Aorta (tissue), 5 donors: Measurements from ENCODE around the gene EPC1. TPM values are rescaled to one million over a fixed set of nuclear protein-coding genes. Genes with fewer than 3 reads are reported as not detected.
"Not testable (repeated sequence)": the region's sequence is repeated elsewhere in the genome, so short reads cannot be mapped to it uniquely, and the experiment has no call there.

Experiments used
- ATAC-seq: fragments of 200-7000 bp; cut with Tn5 transposase; one replicate; pipeline ENCODE4 v1.9.1; 2022; ENCODE audit warnings: moderate library complexity; ENCODE audit not compliant: low FRiP score
- DNase-seq, 2 donors: peaks; one replicate each; pipeline ENCODE4 v3.0.0-alpha.2; 2020
- H3K27ac ChIP-seq, 2 donors: one replicate each; pipeline ENCODE4 v1.5.1; 2013; ENCODE audit warnings: low read length in 2 of 2, mild to moderate bottlenecking in 2 of 2, moderate library complexity in 2 of 2, control low read depth in 1 of 2, inconsistent platforms in 1 of 2, low read depth in 1 of 2
- H3K27me3 ChIP-seq, 2 donors: one replicate each; pipeline ENCODE4 v1.6.1; 2013; ENCODE audit warnings: control low read depth in 1 of 2, low read length in 1 of 2, mild to moderate bottlenecking in 1 of 2, moderate library complexity in 1 of 2; ENCODE audit not compliant: insufficient read depth in 2 of 2, control insufficient read depth in 1 of 2
- H3K36me3 ChIP-seq, 2 donors: one replicate each; pipeline ENCODE4 v1.6.1; 2013; ENCODE audit warnings: control low read depth in 1 of 2, low read length in 1 of 2, mild to moderate bottlenecking in 1 of 2; ENCODE audit not compliant: insufficient read depth in 2 of 2, control insufficient read depth in 1 of 2
- H3K4me1 ChIP-seq, 2 donors: one replicate each; pipeline ENCODE4 v1.6.1; 2013; ENCODE audit warnings: low read length in 2 of 2, control low read depth in 1 of 2, mild to moderate bottlenecking in 1 of 2, moderate library complexity in 1 of 2; ENCODE audit not compliant: insufficient read depth in 2 of 2, control insufficient read depth in 1 of 2
- H3K4me3 ChIP-seq, 2 donors: one replicate each; pipeline ENCODE4 v1.5.1; 2013; ENCODE audit warnings: low read length in 2 of 2, control low read depth in 1 of 2, mild to moderate bottlenecking in 1 of 2
- H3K9me3 ChIP-seq: one replicate; pipeline ENCODE4 v1.6.1; 2013; ENCODE audit warnings: mild to moderate bottlenecking, low read length; ENCODE audit not compliant: control insufficient read depth
- WGBS, 2 donors: extraction: QIAGEN DNeasy Blood & Tissue Kit; methylation state at CpG; one replicate each; pipeline ENCODE4 v1.1.7; 2013; 5-methylcytosine and 5-hydroxymethylcytosine counted together
- intact Hi-C, 2 donors: fragments of 100-400 bp; cut with DNase I; formaldehyde crosslinking; loops; one replicate each; pipeline versions ENCODE4 v1.14.2 to v1.15.0; 2022
- polyA plus RNA-seq, 2 donors: library from polyadenylated mRNA; stranded (reverse); fragments of 200-250 nt; gene quantifications; one replicate each; pipeline ENCODE4 v1.2.3, GENCODE V29; 2013
- total RNA-seq, 2 donors: library from RNA; stranded (reverse); fragmentation: NEBNext Ultra II Directional; extraction: Animal tissue kit (Norgen Biotek cat#: 25700); gene quantifications; one replicate each; pipeline ENCODE4 v1.2.1, GENCODE V29; 2021
- donor health status: healthy with polysubstance abuse.
- donor health status: Bipolar disorder and iron deficiency.
- donor health status: DM: no; HTN: no; CAD: no.
- donor health status: DM: no; HTN: no; CAD: no.
- donor health status: DM: yes; HTN: yes; CAD: no.

The EPC1 gene
- total and polyA plus RNA-seq, 4 donors, result 15.9 to 53.9 (median 32.1) TPM

GRCh38 chr10:32266979-32267378, 80.0 kb downstream of the EPC1 start:
- H3K4me1 ChIP-seq, result peaks cover 0 to 3% of the 10 kb centered on the region in 2 donors
- intact Hi-C loops, result no loop called here

GRCh38 chr10:32266566-32266965, 80.4 kb downstream of the EPC1 start:
- 99 to 100% methylated on average over 2 of the region's 2 CpGs for WGBS, 2 donors
- DNase-seq (no peak), ATAC-seq (no peak)
- no peaks in the 10 kb centered on the region for H3K27me3 ChIP-seq
- H3K4me3 ChIP-seq, result no peak overlapping the region
- no peak overlapping the region for H3K27ac ChIP-seq
- H3K9me3 ChIP-seq, result no peaks in the 10 kb centered on the region
- peaks cover 0 to 2% of the 10 kb centered on the region in 2 donors for H3K36me3 ChIP-seq
- H3K4me1 ChIP-seq, result peaks cover 0 to 3% of the 10 kb centered on the region in 2 donors
- intact Hi-C loops, result no loop called here

More at GRCh38 chr10:32266979-32267378, 80.0 kb downstream of the EPC1 start:
- no peaks in the 10 kb centered on the region for H3K9me3 ChIP-seq
- WGBS, 2 donors, result 77 to 84% methylated on average over 5 of the region's 5 CpGs
- H3K36me3 ChIP-seq, result peaks cover 0 to 2% of the 10 kb centered on the region in 2 donors
- no peak overlapping the region for H3K4me3 ChIP-seq
- no peak overlapping the region for H3K27ac ChIP-seq
- H3K27me3 ChIP-seq, result no peaks in the 10 kb centered on the region
- DNase-seq (no peak), ATAC-seq (no peak)

GRCh38 chr10:32265756-32266155, 81.2 kb downstream of the EPC1 start:
- DNase-seq, result no peak
- 88 to 90% methylated on average over 2 of the region's 2 CpGs for WGBS, 2 donors
- Histone ChIP-seq H3K4me3 (no peak overlapping the region), H3K27ac (no peak overlapping the region), H3K4me1 (peaks cover 0 to 3% of the 10 kb centered on the region in 2 donors), H3K36me3 (peaks cover 0 to 2% of the 10 kb centered on the region in 2 donors), H3K27me3 (no peaks in the 10 kb centered on the region), H3K9me3 (no peaks in the 10 kb centered on the region)
- intact Hi-C loops, result no loop called here
- no peak for ATAC-seq

DNA sequence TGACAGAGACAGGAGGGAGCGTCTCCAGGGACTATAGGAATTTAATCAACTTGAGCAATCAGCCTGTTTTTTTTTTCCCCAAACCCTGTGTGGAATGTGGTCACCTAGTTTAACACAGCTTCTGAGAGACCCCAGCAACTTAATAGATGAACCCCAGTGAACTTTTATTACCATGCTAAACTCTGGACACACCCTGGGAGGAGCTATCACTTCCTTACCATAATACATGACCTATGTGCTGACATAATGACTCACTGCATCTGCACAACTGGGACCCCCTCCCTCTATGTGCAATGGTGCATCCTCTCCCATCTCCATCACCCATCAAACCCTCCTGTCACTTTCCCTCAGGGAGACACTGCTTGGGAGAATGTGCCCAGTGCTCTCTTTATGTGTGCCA, 83.7 kb downstream of the EPC1 start:
- intact Hi-C loops, result no loop called here
- no peak for ATAC-seq
- WGBS, 2 donors, result 81 to 98% methylated on average over 1 of the region's 1 CpG

DNA sequence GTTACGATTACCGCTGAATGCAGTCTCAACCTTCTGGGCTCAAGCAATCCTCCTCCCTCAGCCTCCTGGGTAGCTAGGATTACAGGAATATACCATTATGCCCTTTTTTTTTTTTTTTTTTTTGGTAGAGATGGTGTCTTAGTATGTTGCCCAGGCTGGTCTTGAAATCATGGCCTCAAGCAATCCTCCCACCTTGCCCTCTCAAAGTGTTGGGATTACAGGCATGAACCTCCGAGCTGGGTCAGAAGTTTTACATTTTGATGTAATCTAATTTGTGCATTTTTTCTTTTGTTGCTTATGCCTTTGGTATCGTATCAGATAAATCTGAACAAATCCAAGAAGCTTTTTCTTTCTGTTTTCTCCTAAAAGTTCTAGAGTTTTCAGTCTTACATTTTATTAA, 87.4 kb downstream of the EPC1 start:
- WGBS, 2 donors, result 96% methylated on average over 4 of the region's 4 CpGs
- Histone ChIP-seq H3K27me3 (no peaks in the 10 kb centered on the region), H3K27ac (no peak overlapping the region), H3K4me3 (no peak overlapping the region), H3K36me3 (no peaks in the 10 kb centered on the region), H3K9me3 (no peaks in the 10 kb centered on the region), H3K4me1 (no peaks in the 10 kb centered on the region)
- DNase-seq (no peak), ATAC-seq (no peak)
- intact Hi-C loops, result loop anchor here (5.0 kb wide), 2 partner anchors 88 to 108 kb away; partner anchors contain the start of gene EPC1 (in 1 of the 2)

More for the DNA sequence above, 83.7 kb downstream of the EPC1 start:
- peaks cover 0 to 1% of the 10 kb centered on the region in 2 donors for H3K4me1 ChIP-seq
- H3K36me3 ChIP-seq, result no peaks in the 10 kb centered on the region
- H3K27ac ChIP-seq, result no peak overlapping the region
- no peaks in the 10 kb centered on the region for H3K9me3 ChIP-seq
- H3K4me3 ChIP-seq, result no peak overlapping the region
- H3K27me3 ChIP-seq, result no peaks in the 10 kb centered on the region
- no peak for DNase-seq

- DNase-seq, result no peak
- peak; percentile 84 for ATAC-seq
- no peak overlapping the region for H3K4me3 ChIP-seq
- 36 to 41% methylated on average over 12 of the region's 12 CpGs for WGBS, 2 donors
- no peaks in the 10 kb centered on the region for H3K36me3 ChIP-seq
- H3K27ac ChIP-seq, result no peak overlapping the region
- no peaks in the 10 kb centered on the region for H3K4me1 ChIP-seq
- no peaks in the 10 kb centered on the region for H3K9me3 ChIP-seq
- intact Hi-C loops, result loop anchor here (2.0 to 5.0 kb wide), 3 partner anchors 90 to 110 kb away; partner anchors contain the start of gene EPC1 (in 2 of the 2)
- no peaks in the 10 kb centered on the region for H3K27me3 ChIP-seq
These were observed 90.1 kb downstream of the EPC1 start for GRCh38 chr10:32256613-32257437.

- no peak overlapping the region for H3K4me3 ChIP-seq
- no peak for ATAC-seq
- H3K4me1 ChIP-seq, result no peaks in the 10 kb centered on the region
- no peak overlapping the region for H3K27ac ChIP-seq
- H3K36me3 ChIP-seq, result no peaks in the 10 kb centered on the region
- WGBS, 2 donors, result 79 to 83% methylated on average over 2 of the region's 2 CpGs
- DNase-seq, result no peak
- no peaks in the 10 kb centered on the region for H3K9me3 ChIP-seq
- no peaks in the 10 kb centered on the region for H3K27me3 ChIP-seq
- intact Hi-C loops, result no loop called here
These were observed 93.1 kb downstream of the EPC1 start for GRCh38 chr10:32253821-32254220.

GRCh38 chr10:32253276-32253675, 93.7 kb downstream of the EPC1 start:
- Histone ChIP-seq H3K27ac (no peak overlapping the region), H3K9me3 (no peaks in the 10 kb centered on the region), H3K27me3 (no peaks in the 10 kb centered on the region), H3K36me3 (no peaks in the 10 kb centered on the region), H3K4me1 (no peaks in the 10 kb centered on the region), H3K4me3 (no peak overlapping the region)
- DNase-seq (no peak), ATAC-seq (no peak)
- 92 to 94% methylated on average over 4 of the region's 4 CpGs for WGBS, 2 donors
- intact Hi-C loops, result no loop called here

GRCh38 chr10:32250489-32250888, 96.5 kb downstream of the EPC1 start:
- intact Hi-C loops, H3K4me1 ChIP-seq, H3K36me3 ChIP-seq, ATAC-seq, H3K27me3 ChIP-seq, DNase-seq, H3K27ac ChIP-seq, H3K4me3 ChIP-seq, H3K9me3 ChIP-seq: not testable (repeated sequence)
- WGBS, 2 donors, result 47 to 48% methylated on average over 3 of the region's 3 CpGs
